Measurements from ENCODE around the gene SLX4IP.

The SLX4IP gene

GRCh38 chr20:10513061-10513460, 78.0 kb downstream of the SLX4IP start:
- TF ChIP-seq, protein P1, sequence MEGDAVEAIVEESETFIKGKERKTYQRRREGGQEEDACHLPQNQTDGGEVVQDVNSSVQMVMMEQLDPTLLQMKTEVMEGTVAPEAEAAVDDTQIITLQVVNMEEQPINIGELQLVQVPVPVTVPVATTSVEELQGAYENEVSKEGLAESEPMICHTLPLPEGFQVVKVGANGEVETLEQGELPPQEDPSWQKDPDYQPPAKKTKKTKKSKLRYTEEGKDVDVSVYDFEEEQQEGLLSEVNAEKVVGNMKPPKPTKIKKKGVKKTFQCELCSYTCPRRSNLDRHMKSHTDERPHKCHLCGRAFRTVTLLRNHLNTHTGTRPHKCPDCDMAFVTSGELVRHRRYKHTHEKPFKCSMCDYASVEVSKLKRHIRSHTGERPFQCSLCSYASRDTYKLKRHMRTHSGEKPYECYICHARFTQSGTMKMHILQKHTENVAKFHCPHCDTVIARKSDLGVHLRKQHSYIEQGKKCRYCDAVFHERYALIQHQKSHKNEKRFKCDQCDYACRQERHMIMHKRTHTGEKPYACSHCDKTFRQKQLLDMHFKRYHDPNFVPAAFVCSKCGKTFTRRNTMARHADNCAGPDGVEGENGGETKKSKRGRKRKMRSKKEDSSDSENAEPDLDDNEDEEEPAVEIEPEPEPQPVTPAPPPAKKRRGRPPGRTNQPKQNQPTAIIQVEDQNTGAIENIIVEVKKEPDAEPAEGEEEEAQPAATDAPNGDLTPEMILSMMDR (IDR thresholded peaks at IDR 0.05; ENCODE audit: low read depth, low read length) = no peak
- DNase-seq (ENCODE audit: low read depth in 2 of 2) = no peak

DNA sequence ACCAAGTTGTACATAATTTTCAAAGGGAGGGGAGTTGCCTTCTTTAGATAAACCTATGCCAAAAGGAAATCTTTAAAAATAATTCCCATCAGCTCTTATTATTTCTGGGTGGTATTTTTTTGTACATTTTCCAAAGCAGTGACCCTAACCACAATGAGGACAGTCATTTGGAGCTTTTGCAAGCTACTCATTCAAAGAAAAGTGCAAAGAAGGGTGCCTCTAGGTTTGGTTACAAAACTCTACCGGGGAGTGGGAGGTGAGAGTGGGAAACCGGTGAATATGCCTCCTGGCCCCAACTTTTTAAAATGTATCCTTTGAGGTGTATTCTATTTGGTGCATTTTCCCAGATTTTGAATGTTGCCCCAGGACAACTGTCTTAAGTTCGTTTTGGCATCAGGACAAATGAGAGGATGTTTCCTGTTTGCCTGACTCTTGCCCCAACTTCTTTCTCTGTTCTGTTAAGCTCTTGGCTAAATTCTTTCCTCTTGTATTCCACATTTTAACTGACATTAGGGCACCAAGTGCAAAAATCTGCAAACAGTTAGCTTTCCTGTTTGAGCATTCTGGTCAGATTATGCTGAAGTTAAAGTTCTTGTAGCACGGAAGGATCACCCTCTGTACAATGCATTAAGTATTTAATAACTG, 78.9 kb downstream of the SLX4IP start:
- peak; percentile 38 to 68 for DNase-seq (ENCODE audit: low read depth in 2 of 2)
- H3K4me3 ChIP-seq (replicated peaks in 1 of 2; ENCODE audit: low read depth in 2 of 2, low read length in 2 of 2) = no peak overlapping the region
- TF ChIP-seq, protein P1 (IDR thresholded peaks at IDR 0.05; ENCODE audit: low read depth, low read length) = no peak

More at GRCh38 chr20:10513061-10513460, 78.0 kb downstream of the SLX4IP start:
- no peak overlapping the region for H3K4me3 ChIP-seq (replicated peaks in 1 of 2; ENCODE audit: low read depth in 2 of 2, low read length in 2 of 2)

DNA sequence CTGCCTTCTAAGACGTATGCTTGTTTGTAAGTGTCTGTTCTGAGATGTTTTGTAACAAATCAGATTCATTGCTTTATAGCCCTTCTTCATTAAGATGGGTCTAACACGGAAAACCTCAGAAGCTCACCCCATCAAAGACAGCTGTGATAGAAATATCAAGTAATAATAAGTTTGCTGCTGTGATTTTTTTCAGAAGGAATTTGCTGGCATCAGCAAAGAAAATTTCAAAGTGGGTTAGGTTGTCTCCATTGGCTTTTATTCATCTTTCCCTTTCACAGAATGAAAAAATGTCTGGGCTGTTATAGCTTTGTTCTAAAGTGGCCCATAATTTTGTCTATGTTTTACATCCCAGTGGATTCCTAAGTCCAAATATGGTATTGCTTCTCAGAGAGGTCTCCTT, 81.4 kb downstream of the SLX4IP start:
- H3K4me3 ChIP-seq (replicated peaks in 1 of 2; ENCODE audit: low read depth in 2 of 2, low read length in 2 of 2) = no peak overlapping the region
- TF ChIP-seq, protein P1 (IDR thresholded peaks at IDR 0.05; ENCODE audit: low read depth, low read length) = no peak
- no peak for DNase-seq (ENCODE audit: low read depth in 2 of 2)

GRCh38 chr20:10519361-10520046, 84.4 kb downstream of the SLX4IP start:
- TF ChIP-seq, protein P1 (IDR thresholded peaks at IDR 0.05; ENCODE audit: low read depth, low read length) = no peak
- H3K4me3 ChIP-seq (replicated peaks in 1 of 2; ENCODE audit: low read depth in 2 of 2, low read length in 2 of 2) = no peak overlapping the region
- peak; percentile 26 to 92 for DNase-seq (ENCODE audit: low read depth in 2 of 2)

DNA sequence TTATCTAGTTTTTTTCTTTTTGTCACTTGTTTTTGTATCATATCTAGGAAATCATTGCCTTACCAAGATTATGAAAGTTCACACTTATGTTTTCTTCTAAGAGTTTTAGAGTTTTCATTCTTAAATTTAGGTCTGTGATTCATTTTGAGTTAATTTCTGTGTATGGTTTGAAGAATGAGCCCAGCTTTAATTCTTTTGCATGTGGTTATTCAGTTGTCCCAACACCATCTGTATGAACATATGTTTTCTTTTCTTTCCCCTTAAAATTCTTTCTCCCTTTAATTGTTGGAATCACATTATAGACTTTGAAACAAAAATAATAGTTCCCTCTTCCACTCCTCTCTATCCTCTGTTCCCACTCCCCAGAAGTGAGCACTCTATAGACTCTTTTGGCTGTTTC, 85.4 kb downstream of the SLX4IP start:
- H3K4me3 ChIP-seq (replicated peaks in 1 of 2; ENCODE audit: low read depth in 2 of 2, low read length in 2 of 2) = no peak overlapping the region
- no peak for DNase-seq (ENCODE audit: low read depth in 2 of 2)
- TF ChIP-seq, protein P1 (IDR thresholded peaks at IDR 0.05; ENCODE audit: low read depth, low read length) = no peak

DNA sequence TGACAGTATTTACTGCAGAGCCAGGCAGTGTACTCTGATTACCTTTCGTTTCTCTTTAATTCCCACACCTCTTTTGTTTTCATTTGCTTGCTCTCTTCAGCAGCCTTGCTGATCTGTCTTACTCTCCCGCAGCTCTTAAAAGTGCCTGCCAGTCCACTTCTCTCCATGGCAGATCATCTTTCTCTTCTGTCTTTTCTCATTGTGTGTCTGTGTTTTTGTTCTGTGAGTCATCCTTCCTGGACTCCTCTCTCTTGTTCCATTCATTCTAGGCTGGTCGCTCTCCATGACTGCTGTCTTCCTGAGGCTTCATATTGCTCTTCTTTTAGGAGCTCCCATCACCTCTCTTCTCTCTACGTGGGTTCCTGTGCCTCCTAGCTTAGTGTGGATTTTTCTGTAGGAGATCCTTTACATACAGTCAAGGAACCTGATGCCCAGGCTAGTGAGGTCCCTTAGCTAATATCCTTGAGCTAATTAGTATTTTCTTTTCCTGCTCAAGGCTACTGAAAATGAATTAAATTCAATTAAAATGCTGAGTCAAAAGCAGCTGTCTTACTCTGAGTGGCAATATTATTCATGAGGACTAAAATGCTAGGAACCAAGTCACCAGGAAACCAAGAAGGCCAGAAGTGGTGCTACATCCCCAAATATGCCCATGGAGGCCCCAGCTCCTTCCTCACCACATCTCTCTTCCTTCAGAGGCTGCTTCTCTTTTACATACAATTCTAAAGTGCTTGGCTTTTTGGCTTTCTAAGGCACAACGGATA, 86.1 kb downstream of the SLX4IP start:
- DNase-seq (ENCODE audit: low read depth in 2 of 2) = peak; percentile 70 to 89
- no peak overlapping the region for H3K4me3 ChIP-seq (replicated peaks in 1 of 2; ENCODE audit: low read depth in 2 of 2, low read length in 2 of 2)
- TF ChIP-seq, protein P1 (IDR thresholded peaks at IDR 0.05; ENCODE audit: low read depth, low read length) = no peak

Measured in cardiac fibroblast (primary cell).